CD4-positive, alpha-beta T cell (primary cell): ENCODE results near the gene NES. TPM values are rescaled to one million over a fixed set of nuclear protein-coding genes. Genes with fewer than 3 reads are reported as not detected.

Experiments
- ATAC-seq: fragments of 200-7000 bp; cut with Tn5 transposase; one replicate; pipeline ENCODE4 v1.10.0; 2022; ENCODE audit warnings: mild to moderate bottlenecking; ENCODE audit not compliant: poor library complexity
- CTCF ChIA-PET: fragments of 350-600 bp; sonication (Branson Sonifier 250); formaldehyde crosslinking; loops from one replicate; lab custom pipeline; 2021; ENCODE audit warnings: antibody characterized with exemption, inconsistent platforms; lab: Charles Lee
- POLR2A ChIA-PET: fragments of 350-600 bp; sonication (Branson Sonifier 250); formaldehyde crosslinking; loops from one replicate; lab custom pipeline; 2021; ENCODE audit warnings: antibody characterized with exemption, inconsistent platforms; lab: Charles Lee
- DNase-seq, 14 experiments: peaks; one replicate each; pipeline ENCODE4 v3.0.0-alpha.2; 2013 to 2020; ENCODE audit warnings: mixed read lengths in 2 of 14
- H3K27ac ChIP-seq, 2 donors: one replicate each; pipeline versions ENCODE4 v1.5.1 to v1.7.0; 2013; ENCODE audit warnings: low read length in 2 of 2, low read depth in 1 of 2, mild to moderate bottlenecking in 1 of 2
- H3K27me3 ChIP-seq, 2 experiments: 1 replicate in 1 of 2; 2 replicates in 1 of 2; pipeline versions ENCODE4 v1.6.1 to v1.7.0; 2013; ENCODE audit warnings: low read length in 2 of 2, control low read depth in 1 of 2, mild to moderate bottlenecking in 1 of 2, moderate library complexity in 1 of 2; ENCODE audit not compliant: insufficient read depth in 2 of 2, control insufficient read depth in 1 of 2
- H3K36me3 ChIP-seq: one replicate; pipeline ENCODE4 v1.6.1; 2013; ENCODE audit warnings: low read length, control low read depth; ENCODE audit not compliant: insufficient read depth
- H3K4me1 ChIP-seq: one replicate; pipeline ENCODE4 v1.6.1; 2013; ENCODE audit warnings: low read length, control low read depth; ENCODE audit not compliant: insufficient read depth
- H3K4me3 ChIP-seq: one replicate; pipeline ENCODE4 v1.5.1; 2013; ENCODE audit warnings: mild to moderate bottlenecking, low read length, moderate library complexity
- H3K9me3 ChIP-seq, 2 experiments: 1 replicate in 1 of 2; 2 replicates in 1 of 2; pipeline versions ENCODE4 v1.6.1 to v1.7.0; 2013; ENCODE audit warnings: low read length in 2 of 2, mild to moderate bottlenecking in 2 of 2, control low read depth in 1 of 2, moderate library complexity in 1 of 2; ENCODE audit not compliant: control insufficient read depth in 1 of 2, insufficient read depth in 1 of 2
- H3K27ac Mint-ChIP-seq: one replicate; pipeline ENCODE4 v1.8.0; 2020; ENCODE audit warnings: mixed read lengths
- H3K27me3 Mint-ChIP-seq: one replicate; pipeline ENCODE4 v1.8.0; 2021; ENCODE audit warnings: mixed read lengths
- H3K36me3 Mint-ChIP-seq: one replicate; pipeline ENCODE4 v1.8.0; 2021; ENCODE audit warnings: low read depth, mixed read lengths
- H3K4me1 Mint-ChIP-seq: one replicate; pipeline ENCODE4 v1.8.0; 2021; ENCODE audit warnings: low read depth, mixed read lengths
- H3K4me3 Mint-ChIP-seq: one replicate; pipeline ENCODE4 v1.8.0; 2020; ENCODE audit warnings: mild to moderate bottlenecking, mixed read lengths
- H3K9me3 Mint-ChIP-seq: one replicate; pipeline ENCODE4 v1.8.0; 2020; ENCODE audit warnings: mixed read lengths
- intact Hi-C, 2 experiments: fragments of 100-400 bp; cut with DNase I in 1 of 2; cut with micrococcal nuclease in 1 of 2; formaldehyde crosslinking; loops; one replicate each; pipeline versions ENCODE4 v1.15.1 to v1.9.0; 2023 to 2025; cut with DNase I, micrococcal nuclease
- total RNA-seq, 174 experiments: library from RNA in 2 of 174; stranded (reverse) in 2 of 174; gene quantifications; one replicate each; pipeline ENCODE4 v1.2.3 and lab custom pipeline; 2021 to 2026
- TF ChIP-seq, protein P1 (sequence below): fragments of 200-600 bp; IDR thresholded peaks from one replicate; pipeline ENCODE4 v1.8.0; 2022; ENCODE audit warnings: antibody characterized with exemption, mild to moderate bottlenecking

The NES gene
- total RNA-seq, 2 experiments from 2014 or later: not detected

GRCh38 chr1:156692925-156693847 lies 16.0 kb upstream of the NES start:
- peaks cover 23% of the 10 kb centered on the region for H3K4me1 ChIP-seq
- no peaks in the 10 kb centered on the region for H3K36me3 ChIP-seq
- Mint-ChIP-seq H3K36me3 (no peaks in the 10 kb centered on the region), H3K4me1 (peaks cover 26% of the 10 kb centered on the region), H3K4me3 (no peak overlapping the region), H3K27me3 (peaks cover 78% of the 10 kb centered on the region), H3K9me3 (no peaks in the 10 kb centered on the region), H3K27ac (no peak overlapping the region)
- H3K4me3 ChIP-seq: no peak overlapping the region
- DNase-seq (peak in 4 of 14 experiments; percentile 18 to 57 (median 35)), ATAC-seq (no peak)
- intact Hi-C loops: no loop called here
- peaks cover 54% of the 10 kb centered on the region in 2 experiments for H3K27me3 ChIP-seq
- TF ChIP-seq, protein P1, sequence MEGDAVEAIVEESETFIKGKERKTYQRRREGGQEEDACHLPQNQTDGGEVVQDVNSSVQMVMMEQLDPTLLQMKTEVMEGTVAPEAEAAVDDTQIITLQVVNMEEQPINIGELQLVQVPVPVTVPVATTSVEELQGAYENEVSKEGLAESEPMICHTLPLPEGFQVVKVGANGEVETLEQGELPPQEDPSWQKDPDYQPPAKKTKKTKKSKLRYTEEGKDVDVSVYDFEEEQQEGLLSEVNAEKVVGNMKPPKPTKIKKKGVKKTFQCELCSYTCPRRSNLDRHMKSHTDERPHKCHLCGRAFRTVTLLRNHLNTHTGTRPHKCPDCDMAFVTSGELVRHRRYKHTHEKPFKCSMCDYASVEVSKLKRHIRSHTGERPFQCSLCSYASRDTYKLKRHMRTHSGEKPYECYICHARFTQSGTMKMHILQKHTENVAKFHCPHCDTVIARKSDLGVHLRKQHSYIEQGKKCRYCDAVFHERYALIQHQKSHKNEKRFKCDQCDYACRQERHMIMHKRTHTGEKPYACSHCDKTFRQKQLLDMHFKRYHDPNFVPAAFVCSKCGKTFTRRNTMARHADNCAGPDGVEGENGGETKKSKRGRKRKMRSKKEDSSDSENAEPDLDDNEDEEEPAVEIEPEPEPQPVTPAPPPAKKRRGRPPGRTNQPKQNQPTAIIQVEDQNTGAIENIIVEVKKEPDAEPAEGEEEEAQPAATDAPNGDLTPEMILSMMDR: no peak
- POLR2A ChIA-PET: interaction anchor here (0.5 to 1.0 kb wide), 2 partner anchors 13 to 32 kb away, joined by 4 to 5 read pairs; no protein-coding TSS in a partner anchor
- peaks cover 0 to 13% of the 10 kb centered on the region in 2 experiments for H3K9me3 ChIP-seq
- CTCF ChIA-PET: interaction anchor here (2.5 kb wide), 1 partner anchor 13 kb away, joined by 7 read pairs; the partner anchor contains the start of gene CRABP2
- H3K27ac ChIP-seq: no peak overlapping the region

DNA sequence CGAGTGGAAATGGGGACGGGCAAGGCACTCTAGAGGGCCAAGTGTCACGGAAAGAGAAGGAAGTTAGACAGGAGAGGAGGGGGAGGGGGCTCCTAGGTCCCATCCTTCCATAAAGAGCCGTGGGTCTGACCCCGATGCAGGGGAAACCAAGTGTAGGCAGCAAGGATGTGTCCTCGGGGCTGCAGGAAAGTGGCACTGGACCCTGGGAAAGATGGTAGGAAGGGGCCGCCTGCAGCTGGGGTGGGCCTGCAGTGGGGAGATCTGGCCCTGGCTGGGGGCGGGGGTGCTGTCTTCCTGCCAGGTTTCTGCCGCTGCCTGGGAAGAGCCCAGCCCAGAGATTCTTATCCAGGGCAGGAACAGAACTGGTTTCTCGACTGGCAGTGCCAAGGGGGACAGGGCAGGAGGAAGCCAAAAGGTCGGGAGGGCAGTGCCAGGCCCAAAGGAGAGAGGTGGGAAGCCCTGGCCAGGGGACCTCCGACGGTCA lies 15.3 kb upstream of the NES start:
- no peak for ATAC-seq
- intact Hi-C loops: no loop called here
- TF ChIP-seq, protein P1: no peak
- Histone ChIP-seq H3K27me3 (peaks cover 55 to 58% of the 10 kb centered on the region in 2 experiments), H3K27ac (no peak overlapping the region), H3K9me3 (peaks cover 0 to 13% of the 10 kb centered on the region in 2 experiments), H3K4me3 (no peak overlapping the region), H3K4me1 (peaks cover 23% of the 10 kb centered on the region), H3K36me3 (no peaks in the 10 kb centered on the region)
- no peak for DNase-seq
- no peaks in the 10 kb centered on the region for H3K36me3 Mint-ChIP-seq
- no peaks in the 10 kb centered on the region for H3K9me3 Mint-ChIP-seq
- H3K4me1 Mint-ChIP-seq: peaks cover 26% of the 10 kb centered on the region
- ChIA-PET POLR2A (interaction anchor here (1.0 kb wide), 2 partner anchors 14 kb away, joined by 4 to 5 read pairs; no protein-coding TSS in a partner anchor), CTCF (interaction anchor here (2.5 kb wide), 1 partner anchor 14 kb away, joined by 7 read pairs; the partner anchor contains the start of gene CRABP2)
- no peak overlapping the region for H3K4me3 Mint-ChIP-seq
- H3K27ac Mint-ChIP-seq: no peak overlapping the region
- peaks cover 73% of the 10 kb centered on the region for H3K27me3 Mint-ChIP-seq

- TF ChIP-seq, protein P1: no peak
- Mint-ChIP-seq H3K36me3 (no peaks in the 10 kb centered on the region), H3K27me3 (peaks cover 67% of the 10 kb centered on the region), H3K27ac (no peak overlapping the region), H3K9me3 (no peaks in the 10 kb centered on the region), H3K4me1 (peaks cover 26% of the 10 kb centered on the region), H3K4me3 (no peak overlapping the region)
- Histone ChIP-seq H3K27ac (no peak overlapping the region), H3K4me1 (peaks cover 23% of the 10 kb centered on the region), H3K4me3 (no peak overlapping the region), H3K27me3 (peaks cover 52 to 58% of the 10 kb centered on the region in 2 experiments), H3K36me3 (no peaks in the 10 kb centered on the region), H3K9me3 (peaks cover 0 to 13% of the 10 kb centered on the region in 2 experiments)
- DNase-seq: no peak
- CTCF ChIA-PET: interaction anchor here (2.5 to 3.6 kb wide), 2 partner anchors 14 to 34 kb away, joined by 7 to 119 read pairs; partner anchors contain the start of gene CRABP2
- POLR2A ChIA-PET: interaction anchor here (1.0 to 3.9 kb wide), 2 partner anchors 14 to 35 kb away, joined by 4 to 38 read pairs; partner anchors contain the start of genes ISG20L2 and METTL25B
- no peak for ATAC-seq
- intact Hi-C loops: no loop called here
These were observed 14.6 kb upstream of the NES start for GRCh38 chr1:156691665-156692440.
